Breast epithelium (tissue), 4 donors: ENCODE measurements around the gene SP9. TPM values are rescaled to one million over a fixed set of nuclear protein-coding genes. Genes with fewer than 3 reads are reported as not detected.

ENCODE experiments used
- DNase-seq, 2 donors: peaks; one replicate each; pipeline ENCODE4 v3.0.0-alpha.2; 2019; ENCODE audit warnings: low spot score in 2 of 2
- H3K27ac ChIP-seq, 2 donors: fragments of 200-600 bp; sonication (generic) in 1 of 2; one replicate each; pipeline ENCODE4 v1.5.1; 2016 to 2019; ENCODE audit warnings: mild to moderate bottlenecking in 1 of 2
- H3K27me3 ChIP-seq, 2 donors: fragments of 200-600 bp; sonication (generic) in 1 of 2; one replicate each; pipeline versions ENCODE4 v1.5.1 to v1.6.0; 2017 to 2019; ENCODE audit warnings: control low read depth in 1 of 2, mild to moderate bottlenecking in 1 of 2
- H3K36me3 ChIP-seq: fragments of 200-600 bp; one replicate; pipeline ENCODE4 v1.5.1; 2019
- H3K4me1 ChIP-seq, 2 donors: fragments of 200-600 bp; sonication (generic); one replicate each; pipeline ENCODE4 v1.5.1; 2016 to 2019; ENCODE audit warnings: control low read depth in 1 of 2
- H3K4me3 ChIP-seq, 3 donors: fragments of 200-600 bp; sonication (generic); 1 replicate in 2 of 3; 2 replicates in 1 of 3; pipeline ENCODE4 v1.5.1; 2016 to 2019; ENCODE audit warnings: mild to moderate bottlenecking in 3 of 3, moderate library complexity in 2 of 3
- H3K9me3 ChIP-seq, 2 donors: fragments of 200-600 bp; sonication (generic) in 1 of 2; one replicate each; pipeline ENCODE4 v1.5.1; 2016 to 2019; ENCODE audit warnings: control low read depth in 1 of 2
- CTCF ChIP-seq, 3 donors: fragments of 450-650 bp; IDR thresholded peaks; one replicate each; pipeline ENCODE4 v1.5.1; 2016 to 2017; ENCODE audit warnings: antibody characterized with exemption in 3 of 3, mild to moderate bottlenecking in 3 of 3, moderate library complexity in 3 of 3
- POLR2A ChIP-seq: fragments of 450-650 bp; IDR thresholded peaks from one replicate; pipeline ENCODE4 v1.6.1; 2016; ENCODE audit warnings: antibody characterized with exemption, mild to moderate bottlenecking, moderate library complexity
- POLR2AphosphoS5 ChIP-seq, 3 donors: sonication (generic); formaldehyde crosslinking; IDR thresholded peaks; one replicate each; pipeline ENCODE4 v1.6.1; 2017; ENCODE audit warnings: antibody characterized with exemption in 3 of 3
- intact Hi-C: fragments of 100-400 bp; cut with DNase I; formaldehyde crosslinking; loops from one replicate; pipeline ENCODE4 v1.15.1; 2023; ENCODE audit warnings: low total_unique reads
- total RNA-seq, 3 donors: library from RNA; depleted of rRNA; stranded (reverse); fragments of >200 nt; gene quantifications; one replicate each; pipeline ENCODE4 v1.1.0, GENCODE V29; 2016

Gene SP9
- total RNA-seq, 3 donors from 2014 or later, result 0.33 to 0.80 TPM; not detected in 1

- Histone ChIP-seq H3K36me3 (no peaks in the 10 kb centered on the region), H3K9me3 (no peaks in the 10 kb centered on the region), H3K27me3 (peaks cover 11 to 88% of the 10 kb centered on the region in 2 donors), H3K4me3 (peak overlapping the region in 1 of 3 donors; percentile 55), H3K4me1 (peaks cover 0 to 7% of the 10 kb centered on the region in 2 donors), H3K27ac (peak overlapping the region in 1 of 2 donors; percentile 51)
- intact Hi-C loops, result no loop called here
- no peak for DNase-seq
- TF ChIP-seq POLR2AphosphoS5 (IDR thresholded peaks at IDR 0.05) (no peak), CTCF (IDR thresholded peaks at IDR 0.05) (no peak), POLR2A (no peak)
Measured at GRCh38 chr2:174328961-174329715, 5.6 kb upstream of the SP9 start.

DNA sequence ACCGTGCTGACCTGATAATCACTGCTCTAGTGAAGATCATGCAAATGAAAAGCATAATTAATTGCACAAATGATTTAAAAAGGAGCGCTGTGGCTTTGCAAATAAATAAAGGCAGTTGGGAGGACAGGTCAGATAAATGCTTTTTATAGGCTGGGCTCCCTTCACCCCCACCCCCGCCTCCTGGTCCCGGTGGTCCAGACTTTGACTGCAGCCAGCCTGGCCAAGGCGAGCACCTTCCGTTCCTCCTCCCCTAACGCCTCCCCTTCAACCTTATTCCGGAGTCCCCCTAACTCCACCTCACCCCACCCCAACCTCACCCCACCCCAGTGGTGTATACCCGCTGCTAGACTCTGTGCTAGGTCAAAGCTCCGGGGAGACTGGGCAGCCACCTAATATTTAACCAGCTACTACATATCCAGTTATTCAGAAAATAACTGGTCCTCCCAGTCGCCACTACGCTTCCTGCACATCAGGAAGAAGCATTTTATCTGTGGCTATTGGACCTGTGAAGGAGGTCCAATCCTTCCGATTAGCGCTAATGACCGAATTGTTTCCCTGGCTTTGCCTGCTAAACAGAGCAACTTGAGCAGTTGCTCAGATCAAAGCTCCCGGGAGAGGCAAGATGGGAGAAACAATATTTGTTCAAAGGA, 3.7 kb upstream of the SP9 start:
- no peak for TF ChIP-seq CTCF (IDR thresholded peaks at IDR 0.05)
- TF ChIP-seq POLR2AphosphoS5 (IDR thresholded peaks at IDR 0.05), result no peak
- TF ChIP-seq POLR2A, result no peak
- intact Hi-C loops, result no loop called here
- Histone ChIP-seq H3K4me3 (no peak overlapping the region), H3K27ac (no peak overlapping the region), H3K9me3 (no peaks in the 10 kb centered on the region), H3K27me3 (peaks cover 9 to 100% of the 10 kb centered on the region in 2 donors), H3K4me1 (peaks cover 4 to 7% of the 10 kb centered on the region in 2 donors), H3K36me3 (no peaks in the 10 kb centered on the region)
- DNase-seq, result no peak

GRCh38 chr2:174331595-174332216, 3.0 kb upstream of the SP9 start:
- no peak for TF ChIP-seq CTCF (IDR thresholded peaks at IDR 0.05)
- no peak for TF ChIP-seq POLR2AphosphoS5 (IDR thresholded peaks at IDR 0.05)
- TF ChIP-seq POLR2A, result no peak
- Histone ChIP-seq H3K4me1 (peaks cover 2 to 10% of the 10 kb centered on the region in 2 donors), H3K9me3 (no peaks in the 10 kb centered on the region), H3K27me3 (peaks cover 10 to 100% of the 10 kb centered on the region in 2 donors), H3K4me3 (no peak overlapping the region), H3K27ac (no peak overlapping the region), H3K36me3 (no peaks in the 10 kb centered on the region)
- intact Hi-C loops, result no loop called here
- no peak for DNase-seq

GRCh38 chr2:174332217-174332963, 2.4 kb upstream of the SP9 start:
- DNase-seq, result no peak
- no peaks in the 10 kb centered on the region for H3K9me3 ChIP-seq
- peaks cover 0 to 10% of the 10 kb centered on the region in 2 donors for H3K4me1 ChIP-seq
- TF ChIP-seq CTCF (IDR thresholded peaks at IDR 0.05), result no peak
- TF ChIP-seq POLR2A, result no peak
- no peak for TF ChIP-seq POLR2AphosphoS5 (IDR thresholded peaks at IDR 0.05)
- H3K27ac ChIP-seq, result no peak overlapping the region
- H3K4me3 ChIP-seq, result no peak overlapping the region
- no peaks in the 10 kb centered on the region for H3K36me3 ChIP-seq
- intact Hi-C loops, result no loop called here
- peaks cover 12 to 99% of the 10 kb centered on the region in 2 donors for H3K27me3 ChIP-seq
